ENCODE measurements around the gene ATP6V1G2.
"Not testable (repeated sequence)": the region's sequence is repeated elsewhere in the genome, so short reads cannot be mapped to it uniquely, and the experiment has no call there.

ATP6V1G2 gene

DNA sequence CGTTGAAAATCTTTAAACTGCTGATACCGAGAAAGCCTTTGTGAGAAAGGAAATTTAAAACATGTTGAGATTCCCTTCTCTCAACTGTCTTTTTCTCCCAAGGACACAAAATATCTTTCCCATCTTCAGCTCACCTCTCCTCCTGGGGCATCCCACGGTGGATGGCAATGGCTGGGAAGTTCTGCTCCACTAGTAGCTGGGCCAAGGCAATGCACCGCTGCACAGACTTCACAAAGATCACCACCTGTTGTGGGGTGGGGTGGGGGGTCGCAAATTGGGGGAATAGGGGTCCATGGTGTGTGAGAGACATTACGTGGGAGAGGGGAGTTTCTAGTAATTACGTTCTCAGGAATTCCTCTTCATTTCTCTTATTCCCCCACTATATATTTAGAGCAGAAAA lies 15.2 kb downstream of the ATP6V1G2 start:
- H3K4me1 Mint-ChIP-seq (ENCODE audit: low read depth) = peaks cover 24% of the 10 kb centered on the region
- no peak overlapping the region for H3K4me3 Mint-ChIP-seq
- H3K27ac Mint-ChIP-seq = no peak overlapping the region
- no peaks in the 10 kb centered on the region for H3K36me3 Mint-ChIP-seq
- H3K9me3 Mint-ChIP-seq (ENCODE audit: low read depth) = no peaks in the 10 kb centered on the region
- H3K27me3 Mint-ChIP-seq = no peaks in the 10 kb centered on the region

DNA sequence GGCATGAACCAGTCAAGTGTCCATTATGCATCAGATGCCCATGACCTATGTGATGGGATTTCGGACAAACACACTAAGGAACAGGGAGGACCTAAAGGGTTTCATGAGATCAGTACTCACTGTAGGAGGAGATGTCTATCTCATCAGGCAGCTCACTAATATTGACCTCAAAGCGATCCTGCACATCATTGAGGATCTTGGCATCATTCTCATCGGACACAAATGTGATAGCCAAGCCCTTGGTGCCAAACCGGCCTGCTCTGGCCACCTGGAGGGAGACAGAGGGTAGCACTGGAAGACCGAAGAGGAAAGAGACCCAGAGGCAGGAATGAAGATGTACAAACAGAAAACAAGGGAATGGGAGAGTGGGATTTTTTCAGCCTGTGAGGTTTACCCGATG lies 15.7 kb downstream of the ATP6V1G2 start:
- Mint-ChIP-seq H3K27me3 (no peaks in the 10 kb centered on the region), H3K4me3 (no peak overlapping the region), H3K27ac (peak overlapping the region; percentile 29), H3K9me3 (ENCODE audit: low read depth) (no peaks in the 10 kb centered on the region), H3K36me3 (no peaks in the 10 kb centered on the region), H3K4me1 (ENCODE audit: low read depth) (peaks cover 19% of the 10 kb centered on the region)

DNA sequence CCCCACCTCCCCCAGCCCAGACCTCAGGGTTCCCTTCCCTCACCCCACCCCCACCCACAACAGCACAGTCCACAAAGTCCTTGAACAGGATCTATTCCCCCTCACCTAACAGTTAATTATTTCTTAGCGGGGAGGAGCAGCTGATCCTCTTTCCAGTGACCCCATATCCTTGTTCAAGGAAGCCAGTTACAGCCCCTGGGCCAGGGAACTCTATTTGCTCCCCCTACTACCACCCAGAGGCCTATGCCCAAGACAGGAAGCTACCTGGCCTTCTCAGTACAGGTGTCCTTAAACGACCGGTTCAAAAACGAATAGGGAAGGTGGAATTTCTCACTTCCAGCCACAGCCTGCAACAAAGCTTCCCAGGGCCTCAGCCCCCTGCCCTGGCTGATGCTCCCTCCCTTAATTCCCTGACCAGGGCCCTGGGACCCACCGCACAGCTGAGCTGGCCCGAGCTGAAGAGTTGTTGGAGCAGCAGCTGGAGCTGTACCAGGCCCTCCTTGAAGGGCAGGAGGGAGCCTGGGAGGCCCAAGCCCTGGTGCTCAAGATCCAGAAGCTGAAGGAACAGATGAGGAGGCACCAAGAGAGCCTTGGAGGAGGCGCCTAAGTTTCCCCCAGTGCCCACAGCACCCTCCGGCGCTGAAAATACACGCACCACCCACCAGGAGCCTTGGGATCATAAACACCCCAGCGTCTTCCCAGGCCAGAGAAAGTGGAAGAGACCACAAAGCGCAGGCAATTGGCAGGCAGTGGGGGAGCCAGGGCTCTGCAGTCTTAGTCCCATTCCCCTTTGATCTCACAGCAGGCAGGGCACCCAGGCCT lies 16.9 kb downstream of the ATP6V1G2 start:
- Mint-ChIP-seq H3K36me3 (no peaks in the 10 kb centered on the region), H3K27ac (no peak overlapping the region), H3K9me3 (ENCODE audit: low read depth) (no peaks in the 10 kb centered on the region), H3K4me3 (no peak overlapping the region), H3K4me1 (ENCODE audit: low read depth) (peaks cover 13% of the 10 kb centered on the region), H3K27me3 (no peaks in the 10 kb centered on the region)

DNA sequence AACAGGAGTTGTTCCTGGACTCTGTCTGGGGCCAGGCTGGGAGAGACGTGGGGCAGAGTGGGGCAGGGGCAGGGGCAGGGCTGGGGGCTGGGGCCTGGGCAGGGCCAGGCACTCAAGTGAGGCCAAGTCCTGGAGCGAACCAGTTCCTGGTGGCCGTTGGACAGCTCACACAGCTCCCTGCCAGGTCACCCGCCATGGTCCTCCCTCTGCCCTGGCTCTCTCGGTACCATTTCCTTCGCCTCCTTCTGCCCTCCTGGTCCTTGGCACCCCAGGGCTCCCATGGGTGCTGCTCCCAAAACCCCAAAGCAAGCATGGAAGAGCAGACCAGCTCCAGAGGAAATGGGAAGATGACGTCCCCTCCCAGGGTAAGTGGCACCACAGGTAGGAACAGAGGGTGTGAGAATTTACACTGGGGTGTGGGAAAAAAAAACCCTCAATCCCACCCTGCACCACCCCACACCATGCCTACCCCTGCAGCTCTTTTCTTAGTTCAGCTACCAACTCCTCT lies 17.5 kb downstream of the ATP6V1G2 start, which contains the start of gene MCCD1:
MCCD1 (plus strand) TSS at position 142 of the 508 bp plus-strand sequence; CDS start at position 195, 53 bp downstream.
- no peaks in the 10 kb centered on the region for H3K36me3 Mint-ChIP-seq
- H3K27me3 Mint-ChIP-seq = no peaks in the 10 kb centered on the region
- peak within 1 kb of the TSS; percentile 54 for H3K27ac Mint-ChIP-seq
- H3K4me1 Mint-ChIP-seq (ENCODE audit: low read depth) = peaks cover 13% of the 10 kb centered on the region
- no peaks in the 10 kb centered on the region for H3K9me3 Mint-ChIP-seq (ENCODE audit: low read depth)
- H3K4me3 Mint-ChIP-seq = no peak within 1 kb of the TSS

GRCh38 chr6:31528307-31528777 lies 18.1 kb downstream of the ATP6V1G2 start:
- H3K9me3 Mint-ChIP-seq (ENCODE audit: low read depth) = no peaks in the 10 kb centered on the region
- H3K36me3 Mint-ChIP-seq = no peaks in the 10 kb centered on the region
- peak overlapping the region; percentile 54 for H3K27ac Mint-ChIP-seq
- H3K4me3 Mint-ChIP-seq = no peak overlapping the region
- H3K27me3 Mint-ChIP-seq = no peaks in the 10 kb centered on the region
- H3K4me1 Mint-ChIP-seq (ENCODE audit: low read depth) = peaks cover 12% of the 10 kb centered on the region

- no peak overlapping the region for H3K27ac Mint-ChIP-seq
- H3K27me3 Mint-ChIP-seq = no peaks in the 10 kb centered on the region
- H3K36me3 Mint-ChIP-seq = no peaks in the 10 kb centered on the region
- peaks cover 2% of the 10 kb centered on the region for H3K4me1 Mint-ChIP-seq (ENCODE audit: low read depth)
- no peaks in the 10 kb centered on the region for H3K9me3 Mint-ChIP-seq (ENCODE audit: low read depth)
- H3K4me3 Mint-ChIP-seq = no peak overlapping the region
These were observed 20.3 kb downstream of the ATP6V1G2 start for GRCh38 chr6:31525932-31526591.

DNA sequence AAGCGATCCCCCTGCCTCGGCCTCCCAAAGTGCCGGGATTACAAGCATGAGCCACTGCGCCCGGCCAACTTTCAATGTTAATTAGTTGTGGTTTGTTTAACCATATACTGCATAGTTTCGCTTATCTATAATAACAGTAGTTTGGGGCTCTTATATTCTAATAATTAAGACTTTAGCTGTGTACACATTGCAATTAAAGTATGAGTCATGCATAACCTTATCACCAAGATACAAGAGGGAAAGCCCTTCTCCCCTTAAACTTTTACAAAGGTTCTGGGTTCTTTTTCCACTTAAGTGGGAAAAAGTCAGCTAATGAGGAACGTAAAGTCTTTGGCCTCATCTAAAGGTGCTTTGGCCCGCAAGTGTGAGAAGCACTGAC lies 20.9 kb downstream of the ATP6V1G2 start:
- Mint-ChIP-seq H3K27ac (no peak overlapping the region), H3K4me3 (no peak overlapping the region), H3K4me1 (ENCODE audit: low read depth) (no peaks in the 10 kb centered on the region), H3K36me3 (no peaks in the 10 kb centered on the region), H3K9me3 (ENCODE audit: low read depth) (no peaks in the 10 kb centered on the region), H3K27me3 (no peaks in the 10 kb centered on the region)

- Mint-ChIP-seq H3K4me3 (no peak overlapping the region), H3K9me3 (ENCODE audit: low read depth) (no peaks in the 10 kb centered on the region), H3K36me3 (no peaks in the 10 kb centered on the region), H3K27me3 (no peaks in the 10 kb centered on the region), H3K4me1 (ENCODE audit: low read depth) (no peaks in the 10 kb centered on the region), H3K27ac (no peak overlapping the region)
These were observed 24.6 kb downstream of the ATP6V1G2 start for GRCh38 chr6:31521835-31522234.

- Mint-ChIP-seq H3K4me3 (no peak overlapping the region), H3K9me3 (ENCODE audit: low read depth) (no peaks in the 10 kb centered on the region), H3K27me3 (peaks cover 2% of the 10 kb centered on the region), H3K4me1 (ENCODE audit: low read depth) (no peaks in the 10 kb centered on the region), H3K36me3 (peaks cover 3% of the 10 kb centered on the region), H3K27ac (no peak overlapping the region)
These were observed 32.8 kb downstream of the ATP6V1G2 start for GRCh38 chr6:31513456-31514165.

DNA sequence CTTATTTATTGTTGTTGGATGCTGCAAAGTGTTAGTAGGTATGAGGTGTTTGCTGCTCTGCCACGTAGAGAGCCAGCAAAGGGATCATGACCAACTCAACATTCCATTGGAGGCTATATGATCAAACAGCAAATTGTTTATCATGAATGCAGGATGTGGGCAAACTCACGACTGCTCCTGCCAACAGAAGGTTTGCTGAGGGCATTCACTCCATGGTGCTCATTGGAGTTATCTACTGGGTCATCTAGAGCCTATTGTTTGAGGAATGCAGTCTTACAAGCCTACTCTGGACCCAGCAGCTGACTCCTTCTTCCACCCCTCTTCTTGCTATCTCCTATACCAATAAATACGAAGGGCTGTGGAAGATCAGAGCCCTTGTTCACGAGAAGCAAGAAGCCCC lies 36.4 kb downstream of the ATP6V1G2 start:
- Mint-ChIP-seq H3K9me3 (ENCODE audit: low read depth) (no peaks in the 10 kb centered on the region), H3K27me3 (peaks cover 2% of the 10 kb centered on the region), H3K4me3 (no peak overlapping the region), H3K36me3 (peaks cover 3% of the 10 kb centered on the region), H3K4me1 (ENCODE audit: low read depth) (peaks cover under 1% of the 10 kb centered on the region), H3K27ac (no peak overlapping the region)

DNA sequence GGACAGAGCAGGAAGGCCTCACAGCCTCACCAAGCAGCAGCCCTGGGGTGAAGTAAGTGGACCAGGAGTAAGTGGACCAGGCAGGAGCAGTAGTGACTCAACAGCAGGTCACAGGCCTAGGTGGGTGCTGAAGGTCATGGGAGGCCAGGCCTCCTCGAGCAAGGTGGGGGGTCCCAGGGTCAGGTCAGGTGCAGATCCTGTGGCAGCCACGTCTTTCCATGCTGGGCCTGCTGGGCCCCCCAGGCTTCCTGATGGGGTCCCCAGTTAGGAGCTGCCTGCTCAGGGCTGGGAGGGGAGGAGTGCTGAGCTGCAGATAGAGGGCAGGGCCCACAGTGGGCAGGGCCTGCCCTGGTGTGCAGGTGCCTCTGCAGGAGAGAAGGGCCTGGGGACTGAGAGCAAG lies 37.4 kb downstream of the ATP6V1G2 start:
- H3K27me3 Mint-ChIP-seq; H3K27ac Mint-ChIP-seq; H3K4me1 Mint-ChIP-seq (ENCODE audit: low read depth); H3K4me3 Mint-ChIP-seq; H3K36me3 Mint-ChIP-seq; H3K9me3 Mint-ChIP-seq (ENCODE audit: low read depth): not testable (repeated sequence)

GRCh38 chr6:31502586-31502985 lies 43.8 kb downstream of the ATP6V1G2 start:
- Mint-ChIP-seq H3K4me1 (ENCODE audit: low read depth) (peaks cover 36% of the 10 kb centered on the region), H3K4me3 (no peak overlapping the region), H3K27ac (no peak overlapping the region), H3K9me3 (ENCODE audit: low read depth) (no peaks in the 10 kb centered on the region), H3K27me3 (no peaks in the 10 kb centered on the region), H3K36me3 (no peaks in the 10 kb centered on the region)

DNA sequence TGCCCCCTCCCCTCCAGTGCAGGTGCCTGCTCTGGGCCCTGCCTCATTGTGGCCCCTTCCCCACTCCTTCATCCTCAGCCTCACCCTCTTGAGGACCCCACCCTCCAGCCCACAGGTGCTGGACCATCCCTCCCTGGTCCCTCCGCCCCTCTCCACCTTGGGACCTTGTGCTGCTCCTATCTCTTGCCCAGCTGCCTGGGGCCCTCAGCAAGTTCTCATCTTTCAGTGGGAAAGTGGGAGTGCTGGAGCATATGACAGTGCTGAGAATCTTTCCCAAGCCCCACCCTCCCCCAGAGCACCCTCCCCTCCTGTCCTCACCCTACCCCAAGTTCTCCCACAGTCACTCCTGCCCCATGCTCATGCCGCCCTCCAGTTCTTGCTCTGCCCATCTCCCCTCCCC lies 46.8 kb downstream of the ATP6V1G2 start:
- not testable (repeated sequence) for H3K27ac Mint-ChIP-seq; H3K9me3 Mint-ChIP-seq (ENCODE audit: low read depth); H3K36me3 Mint-ChIP-seq; H3K27me3 Mint-ChIP-seq
- Mint-ChIP-seq H3K4me3 (peak overlapping the region; percentile 95), H3K4me1 (ENCODE audit: low read depth) (peaks cover 59% of the 10 kb centered on the region)

DNA sequence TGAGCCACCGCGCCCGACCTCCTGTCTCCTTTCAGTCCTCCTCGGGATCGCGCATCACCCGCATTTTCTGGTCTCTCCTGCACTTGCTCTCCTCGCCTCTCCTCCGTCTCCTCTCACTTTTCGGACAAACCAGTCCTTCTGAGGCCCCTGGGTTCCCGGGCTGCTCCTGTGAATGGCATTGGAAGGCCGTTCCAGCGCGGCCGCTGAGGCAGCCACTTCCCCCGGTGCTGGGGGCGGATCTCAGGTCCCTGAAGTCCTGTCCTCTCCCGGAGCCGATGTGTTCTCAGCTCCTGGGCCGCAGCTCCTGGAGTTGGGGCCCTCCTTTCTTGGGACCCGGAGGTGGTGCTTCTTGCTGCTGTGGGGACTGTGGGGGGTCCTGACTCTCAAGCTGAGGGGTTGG lies 47.7 kb downstream of the ATP6V1G2 start:
- H3K4me3 Mint-ChIP-seq = peak overlapping the region; percentile 95
- H3K9me3 Mint-ChIP-seq (ENCODE audit: low read depth) = no peaks in the 10 kb centered on the region
- H3K27me3 Mint-ChIP-seq = no peaks in the 10 kb centered on the region
- peak overlapping the region; percentile 81 for H3K27ac Mint-ChIP-seq
- no peaks in the 10 kb centered on the region for H3K36me3 Mint-ChIP-seq
- H3K4me1 Mint-ChIP-seq (ENCODE audit: low read depth) = peaks cover 60% of the 10 kb centered on the region
